Epidermal melanocyte (primary cell): Measurements from ENCODE around the gene ARHGAP22.
"Not testable (repeated sequence)": the region's sequence is repeated elsewhere in the genome, so short reads cannot be mapped to it uniquely, and the experiment has no call there.

Experiments used
- DNase-seq: peaks from one replicate; pipeline ENCODE4 v3.0.0; 2011; ENCODE audit warnings: low spot score; ENCODE audit not compliant: insufficient read length

The ARHGAP22 gene, protein sequence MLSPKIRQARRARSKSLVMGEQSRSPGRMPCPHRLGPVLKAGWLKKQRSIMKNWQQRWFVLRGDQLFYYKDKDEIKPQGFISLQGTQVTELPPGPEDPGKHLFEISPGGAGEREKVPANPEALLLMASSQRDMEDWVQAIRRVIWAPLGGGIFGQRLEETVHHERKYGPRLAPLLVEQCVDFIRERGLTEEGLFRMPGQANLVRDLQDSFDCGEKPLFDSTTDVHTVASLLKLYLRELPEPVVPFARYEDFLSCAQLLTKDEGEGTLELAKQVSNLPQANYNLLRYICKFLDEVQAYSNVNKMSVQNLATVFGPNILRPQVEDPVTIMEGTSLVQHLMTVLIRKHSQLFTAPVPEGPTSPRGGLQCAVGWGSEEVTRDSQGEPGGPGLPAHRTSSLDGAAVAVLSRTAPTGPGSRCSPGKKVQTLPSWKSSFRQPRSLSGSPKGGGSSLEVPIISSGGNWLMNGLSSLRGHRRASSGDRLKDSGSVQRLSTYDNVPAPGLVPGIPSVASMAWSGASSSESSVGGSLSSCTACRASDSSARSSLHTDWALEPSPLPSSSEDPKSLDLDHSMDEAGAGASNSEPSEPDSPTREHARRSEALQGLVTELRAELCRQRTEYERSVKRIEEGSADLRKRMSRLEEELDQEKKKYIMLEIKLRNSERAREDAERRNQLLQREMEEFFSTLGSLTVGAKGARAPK

GRCh38 chr10:48604991-48605508 lies at the start of gene ARHGAP22:
TSS of gene ARHGAP22 (minus strand) at chr10:48605073. CDS start at chr10:48604796, 277 bp downstream.
- DNase-seq: peak; percentile 46

DNA sequence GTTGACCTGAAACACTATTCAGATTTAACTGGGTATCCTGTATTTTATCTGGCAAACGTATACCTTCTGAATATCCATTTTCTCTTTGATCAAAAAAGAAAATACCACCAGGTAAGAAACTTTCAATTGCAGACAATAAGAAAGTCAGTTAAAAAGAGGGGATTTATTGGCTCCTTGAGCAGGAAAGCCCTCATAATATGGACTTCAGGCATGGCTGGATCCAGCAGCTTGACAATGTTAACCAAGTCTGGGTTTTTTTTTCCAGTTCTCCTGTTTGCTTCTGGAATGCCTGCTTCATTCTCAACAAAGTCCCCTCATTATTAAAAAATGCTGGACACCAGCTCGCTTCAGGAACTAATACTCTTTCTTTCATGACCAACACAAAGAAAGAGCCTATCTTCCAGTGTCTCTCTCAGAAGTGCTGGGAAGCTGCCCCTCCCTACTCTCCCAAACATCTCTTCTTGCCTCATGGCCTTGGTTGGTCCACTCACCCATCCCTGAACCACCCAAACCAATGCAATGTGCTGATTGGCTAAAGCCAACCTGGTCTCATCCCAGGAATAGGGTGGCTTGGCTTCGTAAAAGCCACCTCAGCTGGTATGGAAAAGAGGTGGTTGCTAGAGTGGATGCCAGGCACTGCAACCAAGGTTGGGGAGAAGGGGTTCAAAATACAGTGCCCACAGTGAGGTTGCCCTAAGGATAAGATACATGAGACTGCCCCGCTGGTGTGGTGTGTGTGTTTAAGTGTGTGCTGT lies 49.2 kb upstream of the ARHGAP22 start:
- no peak for DNase-seq

DNA sequence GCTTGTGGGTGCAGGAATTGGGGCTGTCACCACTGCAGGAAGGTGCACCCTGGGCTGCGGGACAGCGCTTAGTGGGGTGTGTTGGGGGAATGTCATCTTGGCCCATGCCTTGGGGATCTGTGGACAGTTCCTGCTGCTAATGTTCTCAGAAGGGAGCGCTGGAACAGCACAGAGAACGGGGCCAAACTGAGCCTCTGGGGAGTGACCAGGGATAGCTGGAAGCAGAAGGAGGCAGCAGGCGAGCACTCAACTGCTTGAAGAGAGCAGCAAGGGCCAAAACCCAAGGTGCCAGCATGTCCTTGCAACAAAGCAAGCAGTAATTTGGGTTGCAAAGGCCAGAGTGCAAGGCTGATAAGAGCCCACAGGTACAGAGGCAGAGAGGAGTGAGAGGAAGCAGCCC lies 48.5 kb upstream of the ARHGAP22 start:
- DNase-seq: no peak

GRCh38 chr10:48652344-48652743 lies 47.5 kb upstream of the ARHGAP22 start:
- no peak for DNase-seq

GRCh38 chr10:48651839-48652238 lies 47.0 kb upstream of the ARHGAP22 start:
- no peak for DNase-seq

- no peak for DNase-seq
These were observed 46.4 kb upstream of the ARHGAP22 start for GRCh38 chr10:48651293-48651692.

DNA sequence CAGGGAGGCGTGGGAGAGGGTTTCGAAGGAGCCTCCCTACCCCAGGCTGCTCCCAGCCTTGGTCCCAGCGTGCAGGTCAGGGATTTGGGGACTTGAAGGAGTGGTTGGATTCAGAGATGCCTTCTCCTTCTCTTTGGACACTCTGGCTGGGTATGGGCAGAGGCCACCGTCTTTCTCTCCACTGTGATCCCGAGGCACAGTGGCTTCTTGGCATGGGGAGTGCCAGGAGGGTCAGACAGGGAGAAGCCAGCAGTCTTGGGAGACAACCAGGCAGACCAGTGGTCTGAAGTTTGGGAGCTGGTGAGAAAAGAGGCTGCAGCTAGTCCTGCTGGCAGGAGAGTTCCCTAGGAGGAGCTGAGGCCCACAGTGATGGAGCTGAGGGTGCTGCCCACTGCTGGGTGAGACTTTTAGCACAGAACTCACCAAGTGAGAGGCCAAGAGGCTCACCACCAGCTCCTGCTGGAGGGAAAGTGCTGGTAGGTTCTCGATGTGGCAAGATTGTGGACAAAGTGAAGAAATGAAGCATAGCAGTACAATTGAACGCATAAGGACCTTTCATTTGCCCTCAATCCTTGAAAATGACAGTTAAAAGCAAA lies 44.6 kb upstream of the ARHGAP22 start:
- no peak for DNase-seq

- no peak for DNase-seq
These were observed 43.5 kb upstream of the ARHGAP22 start for GRCh38 chr10:48648172-48648942.

GRCh38 chr10:48647073-48647472 lies 42.2 kb upstream of the ARHGAP22 start:
- DNase-seq: not testable (repeated sequence)

DNA sequence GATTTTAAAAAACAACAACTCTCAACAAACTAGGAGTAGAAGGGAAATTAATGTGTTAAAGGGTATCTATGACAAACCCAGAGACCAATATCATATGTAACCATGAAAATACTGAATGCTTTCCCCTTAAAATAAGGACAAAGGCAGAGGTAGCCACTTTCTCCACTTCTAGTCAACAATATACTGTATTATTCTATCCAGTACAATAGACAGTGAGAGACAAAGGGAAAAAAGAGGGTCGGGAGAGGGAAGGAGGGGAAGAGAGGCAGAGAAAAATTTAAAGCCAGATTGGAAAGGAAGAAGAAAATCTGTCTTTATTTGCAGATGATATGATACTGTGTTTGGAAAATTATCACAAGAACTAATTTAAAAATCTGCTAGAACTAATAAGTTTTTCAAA lies 40.7 kb upstream of the ARHGAP22 start:
- no peak for DNase-seq

DNA sequence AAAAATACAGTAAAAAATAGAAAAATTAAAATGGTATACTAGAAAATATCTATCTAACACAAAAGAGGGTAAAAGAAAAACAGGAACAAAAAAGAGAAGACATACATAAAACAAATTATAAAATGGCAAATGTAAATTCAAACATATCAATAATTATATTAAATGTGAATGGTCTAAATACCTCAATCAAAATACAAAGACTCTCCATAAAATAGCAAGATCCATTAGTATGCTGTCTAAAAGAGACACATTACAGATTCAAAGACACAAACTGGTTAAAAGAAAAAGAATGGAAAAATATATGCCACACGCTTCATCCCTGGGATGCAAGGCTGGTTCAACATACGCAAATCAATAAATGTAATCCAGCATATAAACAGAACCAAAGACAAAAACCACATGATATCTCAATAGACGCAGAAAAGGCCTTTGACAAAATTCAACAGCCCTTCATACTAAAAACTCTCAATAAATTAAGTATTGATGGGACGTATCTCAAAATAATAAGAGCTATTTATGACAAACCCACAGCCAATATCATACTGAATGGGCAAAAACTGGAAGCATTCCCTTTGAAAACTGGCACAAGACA lies 36.3 kb upstream of the ARHGAP22 start:
- not testable (repeated sequence) for DNase-seq

DNA sequence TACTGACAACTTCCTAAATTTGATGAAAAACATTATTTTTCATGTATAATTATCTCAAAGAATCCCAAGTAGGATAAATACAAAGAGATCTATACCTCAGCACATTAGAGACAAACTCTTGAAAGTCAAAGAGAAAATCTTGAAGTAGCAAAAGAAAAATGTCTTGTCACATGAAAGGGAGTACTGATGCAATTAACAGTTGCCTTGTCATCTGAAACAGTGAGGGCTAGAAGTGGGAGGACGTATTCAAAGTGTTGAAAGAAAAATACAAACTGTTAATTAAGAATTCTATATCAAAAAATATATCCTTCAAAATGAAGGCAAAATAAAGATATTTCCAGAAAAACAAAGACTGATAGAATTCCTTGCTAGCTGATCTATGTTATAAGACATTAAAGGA lies 35.5 kb upstream of the ARHGAP22 start:
- DNase-seq: no peak

- DNase-seq: no peak
These were observed 34.8 kb upstream of the ARHGAP22 start for GRCh38 chr10:48639632-48640031.

DNA sequence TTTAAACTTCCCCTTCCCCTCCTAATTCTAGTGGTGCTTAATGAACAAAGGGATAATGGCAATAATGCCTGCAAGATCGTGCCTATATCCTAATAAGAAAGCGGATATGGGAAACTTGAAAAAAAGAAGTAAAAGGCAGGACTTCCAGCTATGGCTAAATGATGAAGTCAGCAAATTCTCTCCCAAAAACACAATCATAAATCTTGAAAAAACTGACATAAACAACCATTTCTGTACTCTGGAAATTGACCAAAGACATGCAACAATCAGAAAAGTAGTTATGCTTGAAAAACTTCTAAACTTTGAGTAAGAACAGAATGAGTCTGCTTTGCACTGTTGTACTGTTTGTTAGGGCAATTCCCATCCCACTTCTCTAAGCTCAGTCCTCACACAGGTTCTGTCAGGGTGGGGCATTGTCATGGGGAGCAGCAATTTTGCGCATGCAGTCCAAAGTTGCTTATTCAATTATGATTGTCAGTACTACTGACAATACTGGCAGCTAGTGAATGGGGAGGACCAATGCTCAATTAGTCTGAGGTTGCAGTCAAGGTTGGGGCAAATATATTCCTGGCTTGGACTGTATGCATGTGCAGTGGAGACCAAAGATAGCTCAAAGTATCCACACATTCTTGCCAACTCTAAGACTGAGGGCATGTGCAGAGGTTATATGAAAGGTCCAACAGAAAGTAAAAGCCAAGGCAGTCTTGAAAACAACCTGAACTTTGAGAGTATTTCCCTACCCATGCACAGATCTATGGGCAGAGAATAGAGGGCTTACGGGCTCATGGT lies 34.1 kb upstream of the ARHGAP22 start:
- no peak for DNase-seq

DNA sequence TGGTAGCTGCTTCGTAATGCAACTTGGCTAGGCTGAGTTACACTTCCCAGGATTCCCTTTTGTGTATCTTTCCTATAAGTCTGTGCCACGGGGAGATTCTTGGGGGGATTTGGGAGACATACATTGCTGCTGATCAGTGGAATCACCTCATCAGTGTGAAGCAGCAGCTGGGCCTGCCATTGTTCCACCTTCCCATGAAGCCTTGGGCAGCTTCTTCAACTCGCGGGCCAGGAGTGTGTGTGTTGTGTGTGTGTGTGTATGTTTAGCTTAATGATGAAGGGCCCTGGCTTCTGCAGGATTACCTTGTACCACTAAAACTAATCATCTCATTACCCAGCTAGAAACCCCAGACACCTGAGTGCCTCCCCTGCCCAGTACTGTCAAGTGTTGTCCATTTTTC lies 33.3 kb upstream of the ARHGAP22 start:
- no peak for DNase-seq

DNA sequence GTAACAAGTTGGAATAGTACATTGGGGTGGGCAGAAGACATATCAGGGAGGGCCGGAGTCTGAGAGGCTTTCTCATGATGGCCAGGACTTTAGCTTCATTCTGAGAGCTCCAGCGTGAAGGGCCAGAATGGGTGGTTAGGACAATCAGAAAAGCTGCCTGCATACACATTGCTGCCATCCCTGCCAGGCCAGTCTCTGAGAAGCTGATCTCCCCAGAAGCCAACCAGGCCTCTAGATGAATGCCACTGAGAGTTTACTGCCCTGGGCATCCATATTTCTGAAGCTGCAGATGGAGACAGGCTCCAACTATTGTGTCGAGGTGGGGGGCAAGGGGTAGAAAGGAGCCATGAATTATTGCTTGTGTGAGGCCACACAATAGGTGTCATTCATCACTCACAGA lies 32.0 kb upstream of the ARHGAP22 start:
- DNase-seq: no peak

GRCh38 chr10:48636231-48636630 lies 31.4 kb upstream of the ARHGAP22 start:
- no peak for DNase-seq

- DNase-seq: no peak
These were observed 30.2 kb upstream of the ARHGAP22 start for GRCh38 chr10:48634984-48635557.
